HuH-7.5 (cell line): ENCODE measurements around the gene ADPRM.
"Not testable (repeated sequence)": the region's sequence is repeated elsewhere in the genome, so short reads cannot be mapped to it uniquely, and the experiment has no call there.

ENCODE experiments used
- DNase-seq: peaks from one replicate; pipeline ENCODE4 v3.0.0; 2011; ENCODE audit warnings: low spot score

Gene ADPRM

GRCh38 chr17:10702574-10702973, 5.2 kb downstream of the ADPRM start:
- no peak for DNase-seq

- no peak for DNase-seq
These were observed 8.3 kb downstream of the ADPRM start for GRCh38 chr17:10705727-10706126.

GRCh38 chr17:10713318-10713717, 15.9 kb downstream of the ADPRM start:
- no peak for DNase-seq

- DNase-seq, result no peak
These were observed 18.8 kb downstream of the ADPRM start for GRCh38 chr17:10716218-10716617.

DNA sequence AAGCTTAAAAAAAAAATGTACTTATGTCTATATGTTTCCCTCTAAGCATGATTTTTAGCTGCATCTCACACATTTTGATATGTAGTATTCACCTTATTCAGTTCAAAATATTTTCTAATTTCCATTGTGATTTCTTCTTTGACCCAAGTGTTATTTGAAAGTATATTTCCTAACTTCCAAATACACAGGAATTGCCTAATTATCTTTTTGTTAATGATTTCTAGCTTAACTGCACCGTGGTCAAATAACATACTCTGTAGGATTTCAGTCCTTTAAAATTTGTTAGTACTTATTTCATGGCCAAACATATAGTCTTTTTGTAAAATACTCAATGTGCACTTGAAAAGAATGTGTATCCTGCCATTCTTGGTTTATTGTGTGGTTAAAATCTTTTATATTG, 21.2 kb downstream of the ADPRM start:
- DNase-seq, result no peak

- DNase-seq, result no peak
These were observed 27.3 kb downstream of the ADPRM start for GRCh38 chr17:10724546-10725195.

GRCh38 chr17:10725262-10725661, 27.9 kb downstream of the ADPRM start:
- DNase-seq, result no peak

DNA sequence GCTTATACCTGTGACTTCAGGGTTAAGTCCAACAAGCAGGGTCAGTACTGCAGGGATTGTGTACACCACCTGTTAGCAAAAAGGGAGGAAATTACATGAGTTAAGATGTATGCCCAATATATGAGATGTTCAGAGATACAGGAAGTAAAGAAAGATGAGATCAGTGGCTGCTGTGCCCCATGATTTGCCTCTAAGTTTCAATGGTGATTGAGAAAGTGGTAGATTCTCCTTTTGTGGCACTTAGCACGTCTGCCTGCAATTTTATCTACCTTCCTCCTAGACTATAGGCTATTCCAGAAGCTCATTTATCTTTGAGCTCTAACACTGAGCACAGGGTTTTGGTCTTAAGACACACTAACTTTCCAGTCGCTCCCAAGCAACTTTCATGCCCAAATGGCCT, 28.8 kb downstream of the ADPRM start:
- no peak for DNase-seq

DNA sequence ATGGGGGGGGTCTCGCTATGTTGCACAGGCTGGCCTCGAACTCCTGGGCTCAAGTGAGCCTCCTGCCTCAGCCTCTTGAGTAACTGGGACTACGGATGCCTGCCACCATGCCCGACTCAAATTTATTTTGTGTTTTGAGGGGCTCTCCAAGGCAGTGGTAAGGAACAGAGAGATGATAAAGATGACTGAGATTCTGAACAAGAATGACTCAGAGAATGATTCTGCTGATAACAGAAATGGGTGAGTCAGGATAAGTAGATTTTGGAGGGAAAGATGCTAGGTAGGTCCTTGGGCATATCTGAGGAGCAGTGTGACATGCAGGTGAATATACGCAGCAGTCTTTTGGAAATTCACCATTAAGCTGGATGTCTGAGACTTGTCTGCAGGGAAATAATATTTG, 29.8 kb downstream of the ADPRM start:
- DNase-seq, result no peak

- DNase-seq, result no peak
These were observed 31.0 kb downstream of the ADPRM start for GRCh38 chr17:10728331-10728892.

DNA sequence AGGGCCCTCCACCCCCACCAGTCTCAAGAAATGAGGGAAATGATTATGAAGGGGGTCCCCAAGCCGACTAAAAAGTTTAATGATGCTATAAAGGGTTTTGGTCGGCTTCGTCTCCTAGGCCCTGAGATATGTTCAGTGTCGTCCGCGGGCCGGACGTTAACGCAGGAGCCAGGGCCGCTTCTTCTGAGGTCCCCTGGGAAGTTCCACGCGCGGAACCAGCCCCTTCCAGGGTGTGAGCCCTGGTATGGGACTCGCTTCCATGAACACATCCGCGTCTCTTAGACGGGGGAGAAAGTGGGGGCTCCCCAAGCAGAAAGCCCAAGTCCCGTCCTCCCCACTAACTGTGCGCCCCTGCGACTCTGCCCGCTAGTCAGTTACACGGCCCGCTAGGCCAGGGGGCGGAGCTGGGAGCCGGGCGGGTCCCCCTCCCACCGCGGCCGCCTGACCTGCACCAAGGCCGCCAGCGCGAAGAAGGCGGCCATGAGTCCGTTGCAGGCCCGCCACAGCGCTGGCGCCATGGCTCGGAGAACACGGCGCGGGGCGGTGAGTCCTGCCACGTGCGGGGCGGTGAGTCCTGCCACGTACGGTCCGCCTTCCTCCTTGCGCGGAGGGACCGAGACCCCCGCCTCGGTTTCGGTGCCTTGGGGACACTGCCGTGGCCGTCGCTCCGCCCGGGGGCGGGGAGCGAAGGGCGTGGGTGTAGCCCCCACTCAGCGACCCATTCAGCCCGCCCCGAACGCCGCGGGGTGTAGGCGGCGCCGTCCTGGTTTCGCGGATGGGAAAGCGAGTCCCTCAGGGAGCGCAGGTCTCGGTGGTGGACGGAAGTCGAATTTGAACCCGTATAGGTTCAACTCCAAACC, 32.2 kb downstream of the ADPRM start, which contains the start of gene TMEM220:
Gene TMEM220 (minus strand): TSS at position 690 of the 860 bp plus-strand sequence. CDS start 172 bp downstream, at position 518.
- DNase-seq, result no peak

DNA sequence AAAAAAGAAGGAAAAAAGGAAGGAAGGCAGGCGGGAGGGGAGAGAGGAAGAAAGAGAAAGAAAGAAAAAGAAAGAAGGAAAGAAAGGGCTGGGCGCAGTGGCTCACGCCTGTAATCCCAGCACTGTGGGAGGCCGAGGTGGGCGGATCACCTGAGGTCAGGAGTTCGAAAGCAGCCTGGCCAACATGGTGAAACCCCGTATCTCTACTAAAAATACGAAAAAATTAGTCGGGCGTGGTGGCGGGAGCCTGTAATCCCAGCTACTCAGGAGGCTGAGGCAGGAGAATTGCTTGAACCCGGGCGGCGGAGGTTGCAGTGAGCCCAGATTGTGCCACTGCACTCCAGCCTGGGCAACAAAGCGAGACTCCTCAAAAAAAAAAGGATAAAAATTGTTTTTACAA, 32.9 kb downstream of the ADPRM start:
- DNase-seq, result not testable (repeated sequence)

GRCh38 chr17:10731408-10731879, 34.0 kb downstream of the ADPRM start:
- no peak for DNase-seq

- not testable (repeated sequence) for DNase-seq
These were observed 34.7 kb downstream of the ADPRM start for GRCh38 chr17:10732121-10732520.

GRCh38 chr17:10733666-10734065, 36.3 kb downstream of the ADPRM start:
- no peak for DNase-seq

- no peak for DNase-seq
These were observed 37.9 kb downstream of the ADPRM start for GRCh38 chr17:10735251-10735650.

GRCh38 chr17:10735821-10736220, 38.4 kb downstream of the ADPRM start:
- no peak for DNase-seq

GRCh38 chr17:10737168-10737622, 39.8 kb downstream of the ADPRM start:
- DNase-seq, result peak; percentile 46

DNA sequence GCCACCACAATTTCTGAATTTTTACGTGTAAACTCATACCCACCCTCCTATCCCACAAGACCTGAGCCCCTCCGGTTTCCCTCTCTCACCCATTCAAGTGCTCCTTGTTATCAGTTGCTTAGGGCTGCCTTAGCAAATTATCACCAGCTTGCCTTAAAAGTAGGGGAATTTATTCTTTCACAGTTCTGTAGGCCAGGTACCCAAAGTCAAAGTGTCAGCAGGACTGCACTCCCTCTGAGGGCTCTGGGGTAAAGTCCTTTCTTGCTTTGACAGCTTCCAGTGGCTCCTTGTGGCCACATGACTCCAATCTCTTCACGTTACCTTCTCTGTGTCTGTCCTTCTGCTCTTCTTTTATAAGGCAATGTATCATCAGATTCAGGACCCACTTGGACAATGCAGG, 40.3 kb downstream of the ADPRM start:
- DNase-seq, result no peak

- no peak for DNase-seq
These were observed 41.3 kb downstream of the ADPRM start for GRCh38 chr17:10738521-10739258.

GRCh38 chr17:10739386-10739785, 42.0 kb downstream of the ADPRM start:
- DNase-seq, result no peak
